Endothelial cell (in vitro differentiated cells): ENCODE results near the gene FCHO1. TPM values are rescaled to one million over a fixed set of nuclear protein-coding genes. Genes with fewer than 3 reads are reported as not detected.
"Not testable (repeated sequence)": the region's sequence is repeated elsewhere in the genome, so short reads cannot be mapped to it uniquely, and the experiment has no call there.

Source experiments
- DNase-seq: peaks from one replicate; pipeline ENCODE4 v3.0.0; 2021; ENCODE audit warnings: low spot score
- H3K27ac Mint-ChIP-seq: one replicate; pipeline ENCODE4 v1.8.0; 2021; ENCODE audit warnings: mixed read lengths, inconsistent platforms; ENCODE audit not compliant: unreplicated experiment
- H3K27me3 Mint-ChIP-seq: one replicate; pipeline ENCODE4 v1.8.0; 2021; ENCODE audit warnings: mild to moderate bottlenecking, moderate library complexity, mixed read lengths, inconsistent platforms; ENCODE audit not compliant: unreplicated experiment
- H3K36me3 Mint-ChIP-seq: one replicate; pipeline ENCODE4 v1.8.0; 2021; ENCODE audit warnings: mild to moderate bottlenecking, low read depth, mixed read lengths, inconsistent platforms; ENCODE audit not compliant: unreplicated experiment
- H3K4me1 Mint-ChIP-seq: one replicate; pipeline ENCODE4 v1.8.0; 2021; ENCODE audit warnings: mild to moderate bottlenecking, mixed read lengths, inconsistent platforms; ENCODE audit not compliant: unreplicated experiment
- H3K4me3 Mint-ChIP-seq: one replicate; pipeline ENCODE4 v1.8.0; 2021; ENCODE audit warnings: mild to moderate bottlenecking, mixed read lengths, inconsistent platforms; ENCODE audit not compliant: unreplicated experiment
- H3K9me3 Mint-ChIP-seq: one replicate; pipeline ENCODE4 v1.8.0; 2021; ENCODE audit warnings: mixed read lengths, inconsistent platforms; ENCODE audit not compliant: unreplicated experiment
- total RNA-seq: library from RNA; stranded (reverse); fragmentation: NEBNext Ultra II Directional; extraction: Animal tissue kit (Norgen Biotek cat#: 25700); gene quantifications from one replicate; pipeline ENCODE4 v1.2.1, GENCODE V29; 2021; ENCODE audit not compliant: unreplicated experiment
- TF ChIP-seq, protein P1 (sequence below): fragments of 200-600 bp; sonication (generic); IDR thresholded peaks from one replicate; pipeline ENCODE4 v1.5.0; 2021; ENCODE audit warnings: antibody characterized with exemption; ENCODE audit not compliant: unreplicated experiment

The FCHO1 gene
- total RNA-seq, 1 donor from 2014 or later, result 2.7 TPM

DNA sequence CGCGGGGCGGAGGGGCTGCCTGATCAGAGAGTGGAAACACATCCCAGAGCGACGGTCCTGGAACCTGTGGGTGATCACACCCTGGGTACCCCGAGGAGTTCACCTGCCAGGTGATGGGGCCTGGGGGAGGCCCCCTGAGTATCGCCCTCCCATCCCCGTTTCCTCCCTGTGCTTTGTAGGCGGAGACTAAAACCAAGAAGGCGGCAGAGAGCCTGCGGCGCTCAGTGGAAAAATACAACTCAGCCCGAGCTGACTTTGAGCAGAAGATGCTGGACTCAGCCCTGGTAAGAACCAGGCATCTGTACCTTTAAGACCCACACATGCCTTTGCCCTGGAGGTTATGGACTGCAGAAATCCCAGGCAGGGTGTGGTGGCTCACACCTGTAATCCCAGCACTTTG lies 19.3 kb downstream of the FCHO1 start:
- Mint-ChIP-seq H3K27ac (no peak overlapping the region), H3K36me3 (no peaks in the 10 kb centered on the region), H3K27me3 (peaks cover 6% of the 10 kb centered on the region), H3K9me3 (no peaks in the 10 kb centered on the region), H3K4me3 (no peak overlapping the region), H3K4me1 (peaks cover 3% of the 10 kb centered on the region)
- TF ChIP-seq, protein P1, sequence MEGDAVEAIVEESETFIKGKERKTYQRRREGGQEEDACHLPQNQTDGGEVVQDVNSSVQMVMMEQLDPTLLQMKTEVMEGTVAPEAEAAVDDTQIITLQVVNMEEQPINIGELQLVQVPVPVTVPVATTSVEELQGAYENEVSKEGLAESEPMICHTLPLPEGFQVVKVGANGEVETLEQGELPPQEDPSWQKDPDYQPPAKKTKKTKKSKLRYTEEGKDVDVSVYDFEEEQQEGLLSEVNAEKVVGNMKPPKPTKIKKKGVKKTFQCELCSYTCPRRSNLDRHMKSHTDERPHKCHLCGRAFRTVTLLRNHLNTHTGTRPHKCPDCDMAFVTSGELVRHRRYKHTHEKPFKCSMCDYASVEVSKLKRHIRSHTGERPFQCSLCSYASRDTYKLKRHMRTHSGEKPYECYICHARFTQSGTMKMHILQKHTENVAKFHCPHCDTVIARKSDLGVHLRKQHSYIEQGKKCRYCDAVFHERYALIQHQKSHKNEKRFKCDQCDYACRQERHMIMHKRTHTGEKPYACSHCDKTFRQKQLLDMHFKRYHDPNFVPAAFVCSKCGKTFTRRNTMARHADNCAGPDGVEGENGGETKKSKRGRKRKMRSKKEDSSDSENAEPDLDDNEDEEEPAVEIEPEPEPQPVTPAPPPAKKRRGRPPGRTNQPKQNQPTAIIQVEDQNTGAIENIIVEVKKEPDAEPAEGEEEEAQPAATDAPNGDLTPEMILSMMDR, result no peak
- DNase-seq, result no peak

DNA sequence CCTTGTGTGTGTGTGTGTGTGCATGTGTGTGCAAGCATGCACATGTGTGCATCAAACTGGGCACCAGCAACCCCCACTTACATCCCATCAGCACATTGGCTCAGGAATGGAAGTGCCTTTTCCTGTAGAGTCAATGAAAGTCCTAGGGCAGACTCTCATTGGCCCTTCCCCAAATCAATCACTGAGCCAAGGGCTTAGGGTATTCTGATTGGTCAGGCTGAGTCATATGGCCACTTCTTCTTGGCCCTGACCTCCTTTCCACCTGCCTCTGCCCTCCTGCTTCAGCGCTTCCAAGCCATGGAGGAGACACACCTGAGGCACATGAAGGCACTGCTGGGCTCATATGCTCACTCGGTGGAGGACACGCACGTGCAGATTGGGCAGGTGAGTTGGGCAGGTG lies 20.9 kb downstream of the FCHO1 start:
- H3K9me3 Mint-ChIP-seq, result no peaks in the 10 kb centered on the region
- H3K4me3 Mint-ChIP-seq, result no peak overlapping the region
- TF ChIP-seq, protein P1, result no peak
- no peaks in the 10 kb centered on the region for H3K36me3 Mint-ChIP-seq
- DNase-seq, result no peak
- H3K27me3 Mint-ChIP-seq, result peaks cover 6% of the 10 kb centered on the region
- no peaks in the 10 kb centered on the region for H3K4me1 Mint-ChIP-seq
- H3K27ac Mint-ChIP-seq, result no peak overlapping the region

DNA sequence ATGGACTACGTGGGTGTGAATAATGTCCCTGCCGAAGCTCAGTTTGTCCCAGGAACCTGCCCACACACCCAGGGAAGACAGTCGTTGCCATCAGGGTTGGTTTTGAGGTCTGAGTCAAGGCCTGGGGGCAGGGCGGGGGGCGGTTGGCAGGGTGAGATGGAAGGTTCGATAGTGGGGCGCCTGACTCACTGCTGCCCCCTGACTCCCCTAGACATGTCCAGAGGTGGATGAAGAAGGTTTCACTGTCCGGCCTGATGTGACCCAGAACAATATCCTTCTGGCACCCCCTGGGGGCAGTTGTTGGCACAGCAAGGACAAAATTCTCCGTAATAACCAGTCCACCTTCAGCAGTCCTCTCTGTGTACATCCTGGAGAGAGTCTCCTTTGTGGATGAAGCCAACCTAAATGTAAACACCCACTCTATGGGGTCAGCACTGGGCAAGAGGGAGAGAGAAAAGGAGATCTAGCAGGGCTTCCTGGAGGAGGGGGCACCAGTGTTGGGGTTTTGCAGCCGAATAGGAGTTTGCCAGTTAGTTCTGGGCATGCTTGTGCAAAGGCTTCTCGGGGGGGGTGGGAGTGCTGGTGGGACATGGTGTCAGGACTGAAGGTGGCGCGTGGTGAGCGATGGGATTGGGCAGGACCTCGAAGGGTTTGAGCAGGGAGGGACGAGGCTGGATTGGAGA lies 24.1 kb downstream of the FCHO1 start:
- no peaks in the 10 kb centered on the region for H3K36me3 Mint-ChIP-seq
- H3K4me3 Mint-ChIP-seq, result no peak overlapping the region
- DNase-seq, result peak; percentile 83
- no peaks in the 10 kb centered on the region for H3K4me1 Mint-ChIP-seq
- peaks cover 9% of the 10 kb centered on the region for H3K27me3 Mint-ChIP-seq
- H3K9me3 Mint-ChIP-seq, result no peaks in the 10 kb centered on the region
- TF ChIP-seq, protein P1, result peak; percentile 76
- no peak overlapping the region for H3K27ac Mint-ChIP-seq

DNA sequence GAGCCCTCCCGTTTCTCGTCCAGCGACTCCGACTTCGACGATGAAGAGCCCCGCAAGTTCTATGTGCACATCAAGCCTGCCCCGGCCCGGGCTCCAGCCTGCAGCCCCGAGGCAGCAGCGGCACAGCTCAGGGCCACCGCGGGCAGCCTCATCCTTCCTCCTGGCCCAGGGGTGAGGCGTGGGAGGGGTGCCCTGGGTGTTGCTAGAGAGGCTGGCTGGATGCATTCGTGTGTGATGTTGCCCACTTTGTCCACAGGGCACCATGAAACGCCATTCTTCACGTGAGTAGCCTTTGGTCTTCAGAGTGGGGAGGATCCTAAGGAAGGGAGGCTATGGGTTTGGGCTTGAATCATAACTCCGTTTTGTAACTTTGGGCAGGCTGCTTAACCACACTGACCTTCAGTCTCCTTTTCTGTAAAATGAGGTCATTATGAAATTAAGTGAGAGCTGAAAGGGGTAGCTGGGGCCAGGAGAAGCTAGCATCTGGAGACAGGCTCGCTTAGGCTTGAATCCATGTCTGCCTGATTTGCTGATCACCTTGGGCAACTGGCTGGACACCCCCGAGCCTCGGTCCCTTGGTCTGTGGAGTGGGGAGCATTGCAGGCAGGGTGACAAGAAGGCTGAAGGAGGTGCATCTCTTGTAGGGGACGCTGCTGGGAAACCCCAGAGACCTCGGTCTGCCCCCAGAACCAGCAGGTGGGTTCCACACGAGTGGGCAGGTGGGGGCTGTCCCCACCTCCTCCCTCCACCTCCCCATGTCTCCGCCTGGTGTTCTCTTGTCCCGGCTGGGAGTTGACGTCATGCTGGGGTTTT lies 24.9 kb downstream of the FCHO1 start:
- no peak overlapping the region for H3K27ac Mint-ChIP-seq
- no peaks in the 10 kb centered on the region for H3K4me1 Mint-ChIP-seq
- H3K36me3 Mint-ChIP-seq, result no peaks in the 10 kb centered on the region
- peaks cover 9% of the 10 kb centered on the region for H3K27me3 Mint-ChIP-seq
- TF ChIP-seq, protein P1, result no peak
- no peaks in the 10 kb centered on the region for H3K9me3 Mint-ChIP-seq
- no peak for DNase-seq
- no peak overlapping the region for H3K4me3 Mint-ChIP-seq

DNA sequence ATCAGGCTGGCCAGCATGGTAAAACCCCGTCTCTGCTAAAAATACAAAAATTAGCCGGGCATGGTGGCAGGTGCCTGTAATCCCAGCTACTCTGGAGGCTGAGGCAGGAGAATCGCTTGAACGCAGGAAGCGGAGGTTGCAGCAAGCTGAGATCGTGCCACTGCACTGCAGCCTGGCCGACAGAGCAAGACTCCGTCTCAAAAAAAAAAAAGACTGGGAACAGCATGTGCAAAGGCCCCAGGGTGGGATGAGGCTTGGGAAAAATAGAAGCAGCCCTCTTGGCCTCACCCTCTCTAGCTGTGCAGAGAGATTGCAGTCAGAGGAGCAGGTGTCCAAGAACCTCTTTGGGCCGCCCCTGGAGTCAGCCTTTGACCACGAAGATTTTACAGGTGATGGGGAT lies 26.6 kb downstream of the FCHO1 start:
- H3K27ac Mint-ChIP-seq, H3K36me3 Mint-ChIP-seq, DNase-seq, H3K9me3 Mint-ChIP-seq, H3K4me1 Mint-ChIP-seq, H3K4me3 Mint-ChIP-seq: not testable (repeated sequence)
- peaks cover 11% of the 10 kb centered on the region for H3K27me3 Mint-ChIP-seq
